Right atrium auricular region (tissue), 2 donors: ENCODE data around the gene ESAM. TPM values are rescaled to one million over a fixed set of nuclear protein-coding genes. Genes with fewer than 3 reads are reported as not detected.
"Not testable (repeated sequence)": the region's sequence is repeated elsewhere in the genome, so short reads cannot be mapped to it uniquely, and the experiment has no call there.

Experiments
- DNase-seq: peaks from one replicate; pipeline ENCODE4 v3.0.0-alpha.2; 2019; ENCODE audit warnings: low spot score
- H3K27ac ChIP-seq, 2 donors: fragments of 200-600 bp; sonication (generic); 1 replicate in 1 of 2; 2 replicates in 1 of 2; pipeline ENCODE4 v1.5.1; 2016 to 2019
- H3K27me3 ChIP-seq, 2 donors: fragments of 200-600 bp; sonication (generic); one replicate each; pipeline versions ENCODE4 v1.5.1 to v1.6.0; 2017 to 2019
- H3K36me3 ChIP-seq: fragments of 200-600 bp; sonication (generic); one replicate; pipeline ENCODE4 v1.5.1; 2016
- H3K4me1 ChIP-seq, 2 donors: fragments of 200-600 bp; sonication (generic); one replicate each; pipeline versions ENCODE4 v1.5.1 to v1.6.0; 2017 to 2019
- H3K4me3 ChIP-seq, 2 donors: fragments of 200-600 bp; sonication (generic); 1 replicate in 1 of 2; 2 replicates in 1 of 2; pipeline ENCODE4 v1.5.1; 2017 to 2019; ENCODE audit warnings: mild to moderate bottlenecking in 1 of 2, moderate library complexity in 1 of 2
- H3K9me3 ChIP-seq, 2 donors: fragments of 200-600 bp; sonication (generic); one replicate each; pipeline ENCODE4 v1.5.1; 2019
- total RNA-seq, 2 donors: library from RNA; depleted of rRNA; stranded (reverse); fragments of >200 nt; gene quantifications; one replicate each; pipeline ENCODE4 v1.1.0, GENCODE V29; 2016
- TF ChIP-seq, protein P1 (sequence below), 2 donors: fragments of 200-600 bp; sonication (generic); IDR thresholded peaks; one replicate each; pipeline ENCODE4 v1.5.1; 2019; ENCODE audit warnings: antibody characterized with exemption in 2 of 2

The ESAM gene
- total RNA-seq, 2 donors from 2014 or later, result 60.6 to 64.6 TPM

DNA sequence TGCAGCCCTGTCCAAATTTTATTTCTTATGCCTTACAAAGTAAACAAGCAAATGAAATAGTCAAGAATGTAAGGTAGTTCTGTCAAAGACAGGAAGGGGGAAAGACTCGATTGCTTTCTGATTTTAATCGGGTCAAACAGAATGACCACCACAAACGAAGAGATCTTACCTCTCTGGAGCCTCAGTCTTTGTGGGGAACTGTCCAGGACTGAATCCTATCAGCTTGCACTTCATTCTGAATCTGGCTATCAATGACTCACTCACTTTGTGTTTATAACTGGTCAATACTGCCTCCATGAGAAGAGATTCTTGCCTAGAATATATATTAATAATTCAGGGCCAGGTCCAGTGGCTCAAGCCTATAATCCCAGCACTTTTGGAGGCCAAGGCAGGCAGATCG is 20.9 kb upstream of the ESAM start:
- TF ChIP-seq, protein P1, sequence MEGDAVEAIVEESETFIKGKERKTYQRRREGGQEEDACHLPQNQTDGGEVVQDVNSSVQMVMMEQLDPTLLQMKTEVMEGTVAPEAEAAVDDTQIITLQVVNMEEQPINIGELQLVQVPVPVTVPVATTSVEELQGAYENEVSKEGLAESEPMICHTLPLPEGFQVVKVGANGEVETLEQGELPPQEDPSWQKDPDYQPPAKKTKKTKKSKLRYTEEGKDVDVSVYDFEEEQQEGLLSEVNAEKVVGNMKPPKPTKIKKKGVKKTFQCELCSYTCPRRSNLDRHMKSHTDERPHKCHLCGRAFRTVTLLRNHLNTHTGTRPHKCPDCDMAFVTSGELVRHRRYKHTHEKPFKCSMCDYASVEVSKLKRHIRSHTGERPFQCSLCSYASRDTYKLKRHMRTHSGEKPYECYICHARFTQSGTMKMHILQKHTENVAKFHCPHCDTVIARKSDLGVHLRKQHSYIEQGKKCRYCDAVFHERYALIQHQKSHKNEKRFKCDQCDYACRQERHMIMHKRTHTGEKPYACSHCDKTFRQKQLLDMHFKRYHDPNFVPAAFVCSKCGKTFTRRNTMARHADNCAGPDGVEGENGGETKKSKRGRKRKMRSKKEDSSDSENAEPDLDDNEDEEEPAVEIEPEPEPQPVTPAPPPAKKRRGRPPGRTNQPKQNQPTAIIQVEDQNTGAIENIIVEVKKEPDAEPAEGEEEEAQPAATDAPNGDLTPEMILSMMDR (IDR thresholded peaks at IDR 0.05), result no peak
- Histone ChIP-seq H3K4me3 (no peak overlapping the region), H3K27ac (no peak overlapping the region), H3K36me3 (no peaks in the 10 kb centered on the region), H3K27me3 (no peaks in the 10 kb centered on the region), H3K4me1 (no peaks in the 10 kb centered on the region), H3K9me3 (no peaks in the 10 kb centered on the region)
- DNase-seq, result no peak

DNA sequence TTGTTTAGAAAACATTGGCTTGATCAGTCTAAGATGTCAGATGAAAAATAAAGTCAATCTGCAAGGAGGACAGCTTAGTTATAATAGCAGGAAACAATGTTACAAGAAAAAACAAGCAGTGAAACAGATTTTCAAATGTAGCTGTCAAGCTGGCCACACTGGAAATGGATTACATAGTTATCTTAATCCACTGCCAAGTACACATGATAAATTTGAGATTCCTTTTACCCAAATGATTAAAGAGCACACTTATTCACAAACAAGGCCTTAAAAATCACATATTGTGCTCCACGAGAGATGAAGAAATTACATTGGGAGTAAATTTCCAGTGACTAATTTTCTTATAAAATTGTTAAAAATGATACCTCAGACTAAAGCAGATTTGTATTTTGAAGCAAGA is 17.5 kb upstream of the ESAM start:
- no peaks in the 10 kb centered on the region for H3K27me3 ChIP-seq
- no peaks in the 10 kb centered on the region for H3K4me1 ChIP-seq
- H3K9me3 ChIP-seq, result no peaks in the 10 kb centered on the region
- no peak overlapping the region for H3K4me3 ChIP-seq
- no peaks in the 10 kb centered on the region for H3K36me3 ChIP-seq
- no peak overlapping the region for H3K27ac ChIP-seq
- no peak for DNase-seq
- TF ChIP-seq, protein P1 (IDR thresholded peaks at IDR 0.05), result no peak

DNA sequence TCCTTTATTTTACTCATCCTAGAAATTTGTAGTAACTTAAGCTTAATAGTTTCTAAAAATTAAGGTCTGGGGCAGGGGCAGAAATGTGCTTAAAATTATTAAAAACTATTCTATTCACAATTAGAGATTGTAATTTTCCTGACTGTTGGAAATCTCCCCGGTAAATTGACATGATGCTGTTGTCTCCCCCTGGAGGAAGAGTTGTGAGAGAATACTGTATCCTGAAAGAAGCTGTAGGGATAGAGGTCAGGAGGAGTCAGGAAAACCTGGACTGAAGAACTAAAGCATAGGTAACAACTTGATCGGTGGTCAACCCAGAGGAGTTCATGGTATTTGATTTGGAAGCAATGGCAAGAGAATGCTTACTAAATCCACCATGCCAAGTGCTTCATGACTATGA is 16.2 kb upstream of the ESAM start:
- Histone ChIP-seq H3K4me1 (no peaks in the 10 kb centered on the region), H3K27me3 (no peaks in the 10 kb centered on the region), H3K27ac (no peak overlapping the region), H3K4me3 (no peak overlapping the region), H3K36me3 (no peaks in the 10 kb centered on the region), H3K9me3 (no peaks in the 10 kb centered on the region)
- DNase-seq, result no peak
- TF ChIP-seq, protein P1 (IDR thresholded peaks at IDR 0.05), result no peak

DNA sequence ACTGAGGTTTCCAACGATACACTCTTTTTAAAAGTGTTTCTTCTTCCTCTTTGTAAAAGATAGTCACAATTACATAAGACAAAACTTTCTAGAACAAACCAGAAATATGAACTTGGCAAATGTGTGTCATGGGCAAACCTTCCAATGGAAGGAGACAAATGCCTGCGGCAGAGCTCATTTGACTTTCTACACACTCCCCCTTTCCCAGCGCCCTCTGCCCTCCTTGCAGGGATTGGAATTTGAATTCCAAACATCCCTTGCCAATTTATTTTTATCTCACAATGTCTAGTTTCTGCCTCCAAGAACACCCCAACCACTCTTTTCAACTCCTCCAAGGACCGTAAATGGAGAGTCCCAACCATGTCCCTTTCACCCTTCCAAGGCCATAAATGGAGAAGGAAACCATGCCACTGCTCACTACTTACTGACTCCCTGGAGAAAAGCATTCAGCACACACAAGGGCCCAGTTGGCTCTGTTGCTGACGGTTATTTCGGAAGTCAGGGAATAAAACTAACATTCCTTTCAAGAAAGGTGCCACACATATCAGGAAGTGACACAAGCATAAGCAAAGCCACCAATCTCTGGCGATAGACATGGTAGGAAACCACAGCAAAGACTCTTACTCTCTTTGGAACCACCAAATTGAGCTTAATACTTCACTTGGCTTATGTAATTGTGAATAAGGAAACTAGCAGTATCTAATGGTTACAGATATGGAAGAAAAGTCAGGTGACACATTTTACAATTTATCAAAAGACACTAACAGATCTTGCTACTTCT is 15.0 kb upstream of the ESAM start:
- Histone ChIP-seq H3K4me3 (no peak overlapping the region), H3K4me1 (no peaks in the 10 kb centered on the region), H3K36me3 (peaks cover 8% of the 10 kb centered on the region), H3K27ac (no peak overlapping the region), H3K27me3 (no peaks in the 10 kb centered on the region), H3K9me3 (no peaks in the 10 kb centered on the region)
- TF ChIP-seq, protein P1 (IDR thresholded peaks at IDR 0.05), result no peak
- DNase-seq, result no peak

DNA sequence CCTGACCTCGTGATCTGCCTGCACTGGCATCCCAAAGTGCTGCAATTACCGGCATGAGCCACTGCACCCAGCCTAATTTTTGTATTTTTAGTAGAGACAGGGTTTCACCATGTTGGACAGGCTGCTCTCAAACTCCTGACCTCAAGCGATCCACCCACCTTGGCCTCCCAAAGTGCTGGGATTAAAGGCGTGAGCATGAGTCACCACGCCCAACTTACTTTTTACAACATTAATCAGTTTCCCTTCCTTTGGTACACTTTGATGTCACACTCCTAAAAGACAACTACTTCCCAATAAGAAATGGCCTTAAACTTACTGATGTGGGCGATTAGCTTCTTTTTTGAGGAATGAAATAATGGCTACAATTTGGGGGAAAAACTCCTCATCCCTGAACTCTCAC is 8.9 kb upstream of the ESAM start:
- not testable (repeated sequence) for DNase-seq, H3K4me1 ChIP-seq, H3K4me3 ChIP-seq, H3K27ac ChIP-seq, H3K9me3 ChIP-seq, H3K27me3 ChIP-seq
- peaks cover 34% of the 10 kb centered on the region for H3K36me3 ChIP-seq

DNA sequence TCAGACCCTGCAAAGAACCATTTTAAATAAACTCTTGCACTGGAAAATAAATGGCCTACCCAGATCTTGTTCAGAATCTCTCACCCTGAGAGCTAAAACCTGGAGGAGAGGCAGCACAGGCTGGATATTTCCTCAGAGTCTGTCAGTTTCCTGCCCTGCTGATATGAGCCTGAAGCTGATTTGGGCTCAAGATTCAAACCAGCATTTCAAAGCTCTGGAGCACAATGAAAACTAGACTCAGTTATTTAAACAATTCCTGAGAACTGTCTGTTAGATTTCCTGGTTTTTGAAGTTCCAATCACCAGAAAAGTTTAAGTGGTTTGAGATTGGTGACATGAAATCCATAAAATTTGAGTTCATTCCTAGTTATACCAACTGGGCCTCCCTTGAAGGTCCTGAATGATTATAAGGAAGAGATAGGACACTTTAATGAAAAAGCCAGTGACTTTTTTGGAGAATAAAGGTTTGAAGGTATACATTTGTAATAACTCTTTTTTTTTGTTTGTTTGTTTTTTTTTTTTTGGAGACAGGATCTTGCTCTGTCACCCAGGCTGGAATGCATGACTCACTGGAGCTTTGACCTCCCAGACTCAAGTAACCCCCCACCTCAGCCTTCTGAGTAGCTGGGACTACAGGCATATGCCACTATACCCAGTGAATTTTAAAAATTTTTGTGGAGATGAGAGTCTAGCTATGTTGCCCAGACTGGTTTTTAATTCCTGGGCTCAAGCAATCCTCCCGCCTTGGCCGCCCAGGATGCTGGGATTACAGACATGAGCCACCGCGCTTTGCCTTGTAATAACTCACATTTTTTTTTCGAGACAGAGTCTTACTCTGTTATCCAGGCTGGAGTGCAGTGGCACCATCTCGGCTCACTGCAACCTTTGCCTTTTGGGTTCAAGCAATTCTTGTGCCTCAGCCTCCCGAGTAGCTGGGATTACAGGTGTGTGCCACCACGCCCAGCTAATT is 8.0 kb upstream of the ESAM start:
- DNase-seq, result no peak
- no peak overlapping the region for H3K4me3 ChIP-seq
- H3K4me1 ChIP-seq, result no peaks in the 10 kb centered on the region
- H3K27ac ChIP-seq, result no peak overlapping the region
- TF ChIP-seq, protein P1 (IDR thresholded peaks at IDR 0.05), result no peak
- peaks cover 34% of the 10 kb centered on the region for H3K36me3 ChIP-seq
- H3K27me3 ChIP-seq, result no peaks in the 10 kb centered on the region
- H3K9me3 ChIP-seq, result no peaks in the 10 kb centered on the region
